Body of pancreas (tissue), 4 donors: Measurements from ENCODE around the gene NOG. TPM values are rescaled to one million over a fixed set of nuclear protein-coding genes. Genes with fewer than 3 reads are reported as not detected.

Source experiments
- ATAC-seq: fragments of 150-250 bp; one replicate; pipeline ENCODE4 v1.9.1; 2016
- DNase-seq, 4 donors: peaks; one replicate each; pipeline ENCODE4 v3.0.0-alpha.2; 2019
- H3K27ac ChIP-seq, 4 donors: fragments of 200-600 bp; sonication (generic); 1 replicate in 3 of 4; 2 replicates in 1 of 4; pipeline versions ENCODE4 v1.5.1 to v1.6.1; 2016 to 2019; ENCODE audit warnings: mild to moderate bottlenecking in 1 of 4, mixed read lengths in 1 of 4, moderate library complexity in 1 of 4
- H3K27me3 ChIP-seq, 2 donors: fragments of 200-600 bp; sonication (generic); one replicate each; pipeline ENCODE4 v1.6.0; 2016; ENCODE audit warnings: mild to moderate bottlenecking in 1 of 2
- H3K36me3 ChIP-seq, 2 donors: fragments of 200-600 bp; sonication (generic); replicated peaks in 1 of 2; 2 replicates each; pipeline ENCODE4 v1.5.1; 2016; ENCODE audit warnings: low read depth in 2 of 2; ENCODE audit not compliant: insufficient read depth in 1 of 2
- H3K4me1 ChIP-seq: fragments of 200-600 bp; sonication (generic); one replicate; pipeline ENCODE4 v1.6.0; 2016
- H3K4me3 ChIP-seq, 2 donors: fragments of 200-600 bp; sonication (generic); 1 replicate in 1 of 2; 2 replicates in 1 of 2; pipeline ENCODE4 v1.5.1; 2016 to 2019
- H3K9me3 ChIP-seq, 3 donors: fragments of 200-600 bp; sonication (generic); 1 replicate in 2 of 3; 2 replicates in 1 of 3; pipeline ENCODE4 v1.5.1; 2016
- CTCF ChIP-seq, 7 experiments: fragments of 450-650 bp in 4 of 7; fragments of 200-600 bp in 3 of 7; sonication (generic) in 3 of 7; IDR thresholded peaks; one replicate each; pipeline ENCODE4 v1.5.1; 2016 to 2019; ENCODE audit warnings: antibody characterized with exemption in 7 of 7
- POLR2A ChIP-seq, 3 donors: fragments of 450-650 bp; IDR thresholded peaks; one replicate each; pipeline ENCODE4 v1.6.1; 2016; ENCODE audit warnings: antibody characterized with exemption in 3 of 3, mild to moderate bottlenecking in 2 of 3
- WGBS, 2 donors: methylation state at CpG; one replicate each; pipeline ENCODE4 v1.1.5; 2017; 5-methylcytosine and 5-hydroxymethylcytosine counted together
- intact Hi-C: fragments of 100-400 bp; cut with DNase I; formaldehyde crosslinking; loops from one replicate; pipeline ENCODE4 v1.15.1; 2023
- total RNA-seq, 2 donors: library from RNA; depleted of rRNA; stranded (reverse); fragments of >200 nt; gene quantifications; one replicate each; pipeline ENCODE4 v1.1.0, GENCODE V29; 2016

Gene NOG
- total RNA-seq, 2 donors from 2014 or later = 3.0 TPM; not detected in 1

- WGBS, 2 donors = 1% methylated on average over 19 to 44 of the region's 44 CpGs
- intact Hi-C loops = loop anchor here (5.0 kb wide), 1 partner anchor 125 kb away; no protein-coding TSS in a partner anchor
Measured at GRCh38 chr17:56592487-56593085, 913 bp upstream of the NOG start.

GRCh38 chr17:56593086-56593645 is 333 bp upstream of the NOG start:
- Histone ChIP-seq H3K27me3 (peaks cover 0 to 14% of the 10 kb centered on the region in 2 donors), H3K27ac (no peak overlapping the region), H3K4me1 (peaks cover 47% of the 10 kb centered on the region), H3K36me3 (no peaks in the 10 kb centered on the region), H3K9me3 (no peaks in the 10 kb centered on the region), H3K4me3 (peak overlapping the region in 1 of 2 donors; percentile 18)
- TF ChIP-seq CTCF (IDR thresholded peaks at IDR 0.05) (no peak), POLR2A (IDR thresholded peaks at IDR 0.05) (no peak)
- DNase-seq (peak; percentile 17 to 52 (median 32)), ATAC-seq (peak; percentile 63)
- WGBS, 2 donors = 0% methylated on average over 13 to 39 of the region's 46 CpGs
- intact Hi-C loops = loop anchor here (5.0 kb wide), 1 partner anchor 124 kb away; no protein-coding TSS in a partner anchor

More at GRCh38 chr17:56592487-56593085, 913 bp upstream of the NOG start:
- DNase-seq = peak; percentile 35 to 62 (median 44)
- peak; percentile 54 for ATAC-seq
- no peak for TF ChIP-seq POLR2A (IDR thresholded peaks at IDR 0.05)
- TF ChIP-seq CTCF (IDR thresholded peaks at IDR 0.05) = peak; percentile 55 to 99 (median 86)
- Histone ChIP-seq H3K27me3 (peaks cover 0 to 9% of the 10 kb centered on the region in 2 donors), H3K4me1 (peaks cover 43% of the 10 kb centered on the region), H3K9me3 (no peaks in the 10 kb centered on the region), H3K27ac (no peak overlapping the region), H3K4me3 (no peak overlapping the region), H3K36me3 (no peaks in the 10 kb centered on the region)

GRCh38 chr17:56594320-56595107 is 1.0 kb downstream of the NOG start:
- Histone ChIP-seq H3K36me3 (no peaks in the 10 kb centered on the region), H3K4me1 (peaks cover 47% of the 10 kb centered on the region), H3K27me3 (peaks cover 0 to 27% of the 10 kb centered on the region in 2 donors), H3K4me3 (peak overlapping the region in 1 of 2 donors; percentile 18), H3K9me3 (no peaks in the 10 kb centered on the region), H3K27ac (no peak overlapping the region)
- intact Hi-C loops = loop anchor here (5.0 kb wide), 1 partner anchor 123 kb away; no protein-coding TSS in a partner anchor
- TF ChIP-seq CTCF (IDR thresholded peaks at IDR 0.05) = no peak
- no peak for TF ChIP-seq POLR2A (IDR thresholded peaks at IDR 0.05)
- 2 to 4% methylated on average over 30 to 59 of the region's 61 CpGs for WGBS, 2 donors
- peak in 1 of 4 donors; percentile 3 for DNase-seq
- no peak for ATAC-seq

- Histone ChIP-seq H3K4me1 (peaks cover 47% of the 10 kb centered on the region), H3K4me3 (no peak overlapping the region), H3K27ac (no peak overlapping the region), H3K27me3 (peaks cover 0 to 28% of the 10 kb centered on the region in 2 donors), H3K9me3 (no peaks in the 10 kb centered on the region), H3K36me3 (no peaks in the 10 kb centered on the region)
- ATAC-seq (no peak), DNase-seq (no peak)
- 9 to 10% methylated on average over 7 of the region's 7 CpGs for WGBS, 2 donors
- no peak for TF ChIP-seq POLR2A (IDR thresholded peaks at IDR 0.05)
- no peak for TF ChIP-seq CTCF (IDR thresholded peaks at IDR 0.05)
- intact Hi-C loops = no loop called here
Measured at GRCh38 chr17:56595108-56595418, 1.6 kb downstream of the NOG start.
